ENCODE data around the gene FMN2.

The FMN2 gene

GRCh38 chr1:240098534-240098933 lies 6.9 kb downstream of the FMN2 start:
- DNase-seq (ENCODE audit: low spot score) = no peak

- no peak for DNase-seq (ENCODE audit: low spot score)
Observed at GRCh38 chr1:240099329-240099728, 7.6 kb downstream of the FMN2 start.

- DNase-seq (ENCODE audit: low spot score) = no peak
Observed at GRCh38 chr1:240099748-240100147, 8.1 kb downstream of the FMN2 start.

- DNase-seq (ENCODE audit: low spot score) = no peak
Observed at GRCh38 chr1:240100371-240100934, 8.8 kb downstream of the FMN2 start.

GRCh38 chr1:240101306-240101705 lies 9.6 kb downstream of the FMN2 start:
- DNase-seq (ENCODE audit: low spot score) = no peak

- no peak for DNase-seq (ENCODE audit: low spot score)
Observed at GRCh38 chr1:240101737-240102136, 10.1 kb downstream of the FMN2 start.

- no peak for DNase-seq (ENCODE audit: low spot score)
Observed at GRCh38 chr1:240104672-240105071, 13.0 kb downstream of the FMN2 start.

GRCh38 chr1:240107058-240107684 lies 15.5 kb downstream of the FMN2 start:
- DNase-seq (ENCODE audit: low spot score) = no peak

GRCh38 chr1:240109130-240109529 lies 17.4 kb downstream of the FMN2 start:
- DNase-seq (ENCODE audit: low spot score) = no peak

GRCh38 chr1:240109920-240110636 lies 18.4 kb downstream of the FMN2 start:
- peak; percentile 64 for DNase-seq (ENCODE audit: low spot score)

- no peak for DNase-seq (ENCODE audit: low spot score)
Observed at GRCh38 chr1:240111558-240111957, 19.9 kb downstream of the FMN2 start.

- DNase-seq (ENCODE audit: low spot score) = no peak
Observed at GRCh38 chr1:240114222-240114621, 22.5 kb downstream of the FMN2 start.

GRCh38 chr1:240115831-240116230 lies 24.1 kb downstream of the FMN2 start:
- DNase-seq (ENCODE audit: low spot score) = no peak

- no peak for DNase-seq (ENCODE audit: low spot score)
Observed at GRCh38 chr1:240116831-240117769, 25.4 kb downstream of the FMN2 start.

GRCh38 chr1:240117930-240118329 lies 26.2 kb downstream of the FMN2 start:
- no peak for DNase-seq (ENCODE audit: low spot score)

GRCh38 chr1:240122639-240123613 lies 31.2 kb downstream of the FMN2 start:
- peak; percentile 46 for DNase-seq (ENCODE audit: low spot score)

- DNase-seq (ENCODE audit: low spot score) = no peak
Observed at GRCh38 chr1:240126821-240127220, 35.1 kb downstream of the FMN2 start.

- no peak for DNase-seq (ENCODE audit: low spot score)
Observed at GRCh38 chr1:240128366-240128765, 36.7 kb downstream of the FMN2 start.

- no peak for DNase-seq (ENCODE audit: low spot score)
Observed at GRCh38 chr1:240134113-240134512, 42.4 kb downstream of the FMN2 start.

- no peak for DNase-seq (ENCODE audit: low spot score)
Observed at GRCh38 chr1:240134596-240134995, 42.9 kb downstream of the FMN2 start.

GRCh38 chr1:240136402-240136801 lies 44.7 kb downstream of the FMN2 start:
- no peak for DNase-seq (ENCODE audit: low spot score)

Measured in pons (tissue), 1 donor.